ENCODE data around the gene ZBP1.

The ZBP1 gene

GRCh38 chr20:57651881-57652605 is 31.8 kb upstream of the ZBP1 start:
- H3K4me1 ChIP-seq (ENCODE audit: insufficient read depth, low read length, poor library complexity, severe bottlenecking): no peaks in the 10 kb centered on the region
- H2AFZ ChIP-seq (ENCODE audit: low read length): no peak overlapping the region
- H3K4me3 ChIP-seq (ENCODE audit: low read length, poor library complexity, severe bottlenecking): no peak overlapping the region
- H3F3A ChIP-seq (ENCODE audit: low read depth): no peaks in the 10 kb centered on the region
- no peaks in the 10 kb centered on the region for H3K79me2 ChIP-seq (ENCODE audit: insufficient read depth, low read length)
- no peaks in the 10 kb centered on the region for H3K9me3 ChIP-seq (ENCODE audit: insufficient read depth, low read depth, low read length)
- no peaks in the 10 kb centered on the region for H3K27me3 ChIP-seq (ENCODE audit: insufficient read depth, low read length, poor library complexity, severe bottlenecking)
- TF ChIP-seq EZH2phosphoT487 (IDR thresholded peaks at IDR 0.05; ENCODE audit: borderline replicate concordance): no peak
- TF ChIP-seq CTCF (conservative IDR thresholded peaks at IDR 0.05; ENCODE audit: low read length): no peak
- no peak overlapping the region for H3K4me2 ChIP-seq (ENCODE audit: low read depth, low read length, poor library complexity, severe bottlenecking)
- H3K9me2 ChIP-seq (replicated peaks; ENCODE audit: low read depth, low read length): no peaks in the 10 kb centered on the region
- H4K20me1 ChIP-seq (ENCODE audit: insufficient read depth, low read length, poor library complexity, severe bottlenecking): no peaks in the 10 kb centered on the region
- no peak overlapping the region for H3K9ac ChIP-seq (ENCODE audit: low read depth, low read length, poor library complexity, severe bottlenecking)
- no peaks in the 10 kb centered on the region for H3K36me3 ChIP-seq (ENCODE audit: insufficient read depth, low read length)

GRCh38 chr20:57650756-57651483 is 30.7 kb upstream of the ZBP1 start:
- H3K4me1 ChIP-seq (ENCODE audit: insufficient read depth, low read length, poor library complexity, severe bottlenecking): no peaks in the 10 kb centered on the region
- no peaks in the 10 kb centered on the region for H4K20me1 ChIP-seq (ENCODE audit: insufficient read depth, low read length, poor library complexity, severe bottlenecking)
- no peak overlapping the region for H3K9ac ChIP-seq (ENCODE audit: low read depth, low read length, poor library complexity, severe bottlenecking)
- no peaks in the 10 kb centered on the region for H3F3A ChIP-seq (ENCODE audit: low read depth)
- no peaks in the 10 kb centered on the region for H3K79me2 ChIP-seq (ENCODE audit: insufficient read depth, low read length)
- no peak overlapping the region for H2AFZ ChIP-seq (ENCODE audit: low read length)
- no peak overlapping the region for H3K4me2 ChIP-seq (ENCODE audit: low read depth, low read length, poor library complexity, severe bottlenecking)
- H3K36me3 ChIP-seq (ENCODE audit: insufficient read depth, low read length): no peaks in the 10 kb centered on the region
- no peaks in the 10 kb centered on the region for H3K9me2 ChIP-seq (replicated peaks; ENCODE audit: low read depth, low read length)
- TF ChIP-seq CTCF (conservative IDR thresholded peaks at IDR 0.05; ENCODE audit: low read length) (no peak), EZH2phosphoT487 (IDR thresholded peaks at IDR 0.05; ENCODE audit: borderline replicate concordance) (no peak)
- H3K27me3 ChIP-seq (ENCODE audit: insufficient read depth, low read length, poor library complexity, severe bottlenecking): no peaks in the 10 kb centered on the region
- no peak overlapping the region for H3K4me3 ChIP-seq (ENCODE audit: low read length, poor library complexity, severe bottlenecking)
- H3K9me3 ChIP-seq (ENCODE audit: insufficient read depth, low read depth, low read length): no peaks in the 10 kb centered on the region

- Histone ChIP-seq H3K9ac (ENCODE audit: low read depth, low read length, poor library complexity, severe bottlenecking) (no peak overlapping the region), H3K36me3 (ENCODE audit: insufficient read depth, low read length) (no peaks in the 10 kb centered on the region), H3K4me3 (ENCODE audit: low read length, poor library complexity, severe bottlenecking) (no peak overlapping the region), H4K20me1 (ENCODE audit: insufficient read depth, low read length, poor library complexity, severe bottlenecking) (no peaks in the 10 kb centered on the region), H3F3A (ENCODE audit: low read depth) (no peaks in the 10 kb centered on the region), H3K79me2 (ENCODE audit: insufficient read depth, low read length) (no peaks in the 10 kb centered on the region), H3K4me2 (ENCODE audit: low read depth, low read length, poor library complexity, severe bottlenecking) (no peak overlapping the region), H3K9me2 (replicated peaks; ENCODE audit: low read depth, low read length) (no peaks in the 10 kb centered on the region), H3K9me3 (ENCODE audit: insufficient read depth, low read depth, low read length) (no peaks in the 10 kb centered on the region), H3K4me1 (ENCODE audit: insufficient read depth, low read length, poor library complexity, severe bottlenecking) (no peaks in the 10 kb centered on the region), H3K27me3 (ENCODE audit: insufficient read depth, low read length, poor library complexity, severe bottlenecking) (no peaks in the 10 kb centered on the region), H2AFZ (ENCODE audit: low read length) (no peak overlapping the region)
- TF ChIP-seq EZH2phosphoT487 (IDR thresholded peaks at IDR 0.05; ENCODE audit: borderline replicate concordance): no peak
- no peak for TF ChIP-seq CTCF (conservative IDR thresholded peaks at IDR 0.05; ENCODE audit: low read length)
These were observed 30.0 kb upstream of the ZBP1 start for GRCh38 chr20:57650266-57650665.

All from Loucy (cell line).